GM12878 (cell line): ENCODE measurements around the gene HS6ST3. TPM values are rescaled to one million over a fixed set of nuclear protein-coding genes. Genes with fewer than 3 reads are reported as not detected.

ENCODE experiments used
- ATAC-seq: fragments of 200-7000 bp; cut with Tn5 transposase; 3 replicates; pipeline ENCODE4 v1.9.1; 2020; ENCODE audit warnings: mild to moderate bottlenecking, moderate library complexity
- BruUV-seq: library from RNA; stranded (reverse); fragments of 400-500 nt; replicated peaks from 2 replicates; lab custom pipeline; 2021; lab: Mats Ljungman, UMichigan
- CTCF ChIA-PET: fragments of 300-600 bp; sonication (Branson Sonifier 250); formaldehyde crosslinking; extraction: SDS; loops from one replicate; lab custom pipeline; 2021; ENCODE audit warnings: inconsistent platforms; lab: Yijun Ruan, JAX
- POLR2A ChIA-PET: fragments of 350-600 bp; formaldehyde crosslinking; extraction: SDS; loops from one replicate; lab custom pipeline; 2021; ENCODE audit warnings: inconsistent platforms; lab: Charles Lee
- RAD21 ChIA-PET: fragments of 300-600 bp; sonication (Branson Sonifier 250); formaldehyde crosslinking; loops from one replicate; lab custom pipeline; 2023; ENCODE audit warnings: antibody characterized with exemption; ENCODE audit not compliant: unreplicated experiment; lab: Charles Lee
- SMC1A ChIA-PET: fragments of 300-600 bp; sonication (Branson Sonifier 250); formaldehyde crosslinking; loops from one replicate; lab custom pipeline; 2023; ENCODE audit not compliant: unreplicated experiment, uncharacterized antibody; lab: Charles Lee
- DNase-seq: peaks from one replicate; pipeline ENCODE4 v3.0.0-alpha.2; 2011; ENCODE audit warnings: low read depth, low spot score
- FAIRE-seq: peaks from 3 replicates; lab custom pipeline; 2011; peaks lifted over from hg19 to GRCh38; lab: Jason Lieb, UNC
- H2AFZ ChIP-seq: 2 replicates; pipeline ENCODE4 v1.6.0; 2011; ENCODE audit warnings: low read depth, low read length, control low read depth; ENCODE audit not compliant: control insufficient read depth
- H3K27ac ChIP-seq: 2 replicates; pipeline ENCODE4 v1.5.1; 2011; ENCODE audit warnings: control low read depth; ENCODE audit not compliant: control insufficient read depth, insufficient read depth
- H3K27me3 ChIP-seq, 2 experiments: replicated peaks in 1 of 2; 2 replicates each; pipeline versions ENCODE4 v1.6.0 to v1.6.1; 2011; ENCODE audit warnings: low read length in 1 of 2; ENCODE audit not compliant: control insufficient read depth in 2 of 2, insufficient read depth in 2 of 2
- H3K36me3 ChIP-seq, 2 experiments: 2 replicates each; pipeline ENCODE4 v1.5.1; 2011; ENCODE audit warnings: low read length in 1 of 2; ENCODE audit not compliant: control insufficient read depth in 2 of 2, insufficient read depth in 2 of 2
- H3K4me1 ChIP-seq: 2 replicates; pipeline ENCODE4 v1.6.1; 2011; ENCODE audit warnings: mild to moderate bottlenecking, low read length, moderate library complexity, mixed read lengths; ENCODE audit not compliant: control insufficient read depth, insufficient read depth
- H3K4me2 ChIP-seq: 2 replicates; pipeline ENCODE4 v1.6.0; 2011; ENCODE audit warnings: control low read depth; ENCODE audit not compliant: control insufficient read depth, insufficient read depth
- H3K4me3 ChIP-seq: fragments of 200-600 bp; sonication (generic); 2 replicates; pipeline ENCODE4 v1.5.1; 2016
- H3K79me2 ChIP-seq: 2 replicates; pipeline ENCODE4 v1.6.0; 2011; ENCODE audit warnings: low read length; ENCODE audit not compliant: control insufficient read depth, insufficient read depth
- H3K9ac ChIP-seq: 2 replicates; pipeline ENCODE4 v1.8.0; 2011; ENCODE audit warnings: low read length, control low read depth, mixed read lengths; ENCODE audit not compliant: control insufficient read depth, insufficient read depth
- H3K9me3 ChIP-seq: replicated peaks from 3 replicates; pipeline ENCODE4 v1.5.1; 2011; ENCODE audit warnings: mild to moderate bottlenecking, low read length; ENCODE audit not compliant: control insufficient read depth, insufficient read depth
- H4K20me1 ChIP-seq: 2 replicates; pipeline ENCODE4 v1.6.0; 2011; ENCODE audit not compliant: control insufficient read depth, insufficient read depth
- BMI1 ChIP-seq: fragments of 450-650 bp; IDR thresholded peaks from 2 replicates; pipeline ENCODE4 v1.6.1; 2016; ENCODE audit warnings: mild to moderate bottlenecking, moderate library complexity, borderline replicate concordance
- CBX3 ChIP-seq: fragments of 200-600 bp; sonication (generic); IDR thresholded peaks from 2 replicates; pipeline ENCODE4 v1.6.1; 2016; ENCODE audit warnings: low read depth, borderline replicate concordance
- CEBPB ChIP-seq, 2 experiments: fragments of 150-350 bp in 1 of 2; IDR thresholded peaks; 2 replicates each; pipeline ENCODE4 v1.6.1; 2012 to 2014; ENCODE audit warnings: low read depth in 2 of 2, low read length in 2 of 2, borderline replicate concordance in 1 of 2, inconsistent platforms in 1 of 2
- CHD4 ChIP-seq: fragments of 200-600 bp; sonication (generic); IDR thresholded peaks from 2 replicates; pipeline ENCODE4 v1.6.1; 2016; ENCODE audit warnings: mild to moderate bottlenecking
- GABPA ChIP-seq: IDR thresholded peaks from 2 replicates; pipeline ENCODE4 v1.6.1; 2014; ENCODE audit warnings: antibody characterized with exemption, low read depth, mild to moderate bottlenecking, inconsistent platforms
- NFXL1 ChIP-seq: fragments of 450-650 bp; IDR thresholded peaks from 2 replicates; pipeline ENCODE4 v1.6.1; 2017; ENCODE audit warnings: antibody characterized with exemption, mild to moderate bottlenecking, borderline replicate concordance
- NR2F1 ChIP-seq: fragments of 450-650 bp; conservative IDR thresholded peaks from 2 replicates; pipeline ENCODE4 v1.6.1; 2017; ENCODE audit warnings: mild to moderate bottlenecking
- RB1 ChIP-seq: fragments of 450-650 bp; formaldehyde crosslinking; IDR thresholded peaks from 2 replicates; pipeline ENCODE4 v1.6.1; 2017; ENCODE audit warnings: mild to moderate bottlenecking, borderline replicate concordance
- RCOR1 ChIP-seq: conservative IDR thresholded peaks from 2 replicates; pipeline ENCODE4 v1.6.1; 2012; ENCODE audit warnings: low read depth, low read length, improper control_type of control experiment
- REST ChIP-seq: IDR thresholded peaks from 2 replicates; pipeline ENCODE4 v1.6.1; 2012; ENCODE audit warnings: mild to moderate bottlenecking, low read depth, low read length
- ZNF687 ChIP-seq: fragments of 450-650 bp; IDR thresholded peaks from 2 replicates; pipeline ENCODE4 v1.6.1; 2017; ENCODE audit warnings: mild to moderate bottlenecking, moderate library complexity
- WGBS: methylation state at CpG from one replicate; pipeline ENCODE4 v1.1.6; 2016; ENCODE audit warnings: low lambda C conversion rate; ENCODE audit not compliant: insufficient replicate concordance, insufficient coverage; ENCODE audit errors: missing lambda C conversion rate; 5-methylcytosine and 5-hydroxymethylcytosine counted together
- in situ Hi-C: fragments of 300-500 bp; cut with MboI; formaldehyde crosslinking; loops from 9 replicates; pipeline ENCODE4 v1.14.3; 2018; ENCODE audit warnings: mixed read lengths
- intact Hi-C: fragments of 100-400 bp; cut with micrococcal nuclease; formaldehyde crosslinking; loops from one replicate; pipeline ENCODE4 v1.14.2; 2022; ENCODE audit not compliant: unreplicated experiment
- polyA plus RNA-seq, 11 experiments: library from polyadenylated mRNA; depleted of rRNA in 4 of 11; unstranded in 6 of 11; stranded (reverse) in 5 of 11; fragments of >200 nt; fragmentation: Nextera tagmentation in 4 of 11; fragmentation: Illumina TruSeq in 1 of 11; extraction: Ambion mirVana in 4 of 11; extraction: Trizol in 1 of 11; gene quantifications; 1 replicate in 1 of 11; 2 replicates in 10 of 11; pipeline versions ENCODE4 v1.2.1 to v1.2.3, GENCODE V29; 2011 to 2016; ENCODE audit warnings: inconsistent platforms in 2 of 11, missing spikeins in 2 of 11, low read depth in 1 of 11
- total RNA-seq, 4 experiments: library from RNA; depleted of rRNA in 3 of 4; stranded (reverse); fragments of >200 nt in 3 of 4; fragmentation: Illumina TruSeq in 1 of 4; extraction: Trizol in 1 of 4; gene quantifications; 2 replicates each; pipeline versions ENCODE4 v1.2.1 to v1.2.3, GENCODE V29; 2013 to 2021

Gene HS6ST3
- total and polyA plus RNA-seq, 10 of the 15 experiments (the other 5 are each of a cell fraction or from before 2014, with no cell fraction given), result under 0.01 to 2.9 TPM; not detected in 8

GRCh38 chr13:96744367-96745331 lies 654.7 kb downstream of the HS6ST3 start:
- POLR2A ChIA-PET, result no interaction called here
- H2AFZ ChIP-seq, result no peak overlapping the region
- no peak overlapping the region for H3K27ac ChIP-seq
- CTCF ChIA-PET, result no interaction called here
- SMC1A ChIA-PET, result no interaction called here
- in situ Hi-C loops (no loop called here), intact Hi-C loops (no loop called here)
- H3K27me3 ChIP-seq, result no peaks in the 10 kb centered on the region
- BruUV-seq, result no TSS peak
- H3K9me3 ChIP-seq, result no peaks in the 10 kb centered on the region
- H4K20me1 ChIP-seq, result no peaks in the 10 kb centered on the region
- no peak for ATAC-seq
- DNase-seq, result no peak
- no peak overlapping the region for H3K4me3 ChIP-seq
- H3K4me2 ChIP-seq, result no peak overlapping the region
- no peaks in the 10 kb centered on the region for H3K4me1 ChIP-seq
- no peak overlapping the region for H3K9ac ChIP-seq
- RAD21 ChIA-PET, result interaction anchor here (0.5 kb wide), 1 partner anchor 76 kb away, joined by 3 read pairs; no protein-coding TSS in a partner anchor
- WGBS, result 13% methylated on average over 5 of the region's 5 CpGs
- no peak for FAIRE-seq
- no peaks in the 10 kb centered on the region for H3K36me3 ChIP-seq
- no peaks in the 10 kb centered on the region for H3K79me2 ChIP-seq
- TF ChIP-seq CBX3, result no peak
- TF ChIP-seq ZNF687, result no peak
- no peak for TF ChIP-seq REST
- TF ChIP-seq RB1, result no peak
- TF ChIP-seq BMI1, result no peak
- TF ChIP-seq CEBPB (IDR thresholded peaks at IDR 0.05; ENCODE audit: borderline replicate concordance in 1 of 2, low read depth in 2 of 2, low read length in 2 of 2), result no peak
- TF ChIP-seq GABPA, result no peak
- no peak for TF ChIP-seq CHD4
- no peak for TF ChIP-seq NR2F1
- TF ChIP-seq RCOR1, result no peak
- no peak for TF ChIP-seq NFXL1
